Urothelium cell line (cell line): ENCODE measurements around the gene LRP1-AS.

Experiments used
- DNase-seq: peaks from one replicate; pipeline ENCODE4 v3.0.0; 2011; ENCODE audit warnings: low spot score, mixed read lengths
- FAIRE-seq: peaks from 2 replicates; lab custom pipeline; 2011; peaks lifted over from hg19 to GRCh38; lab: Jason Lieb, UNC

LRP1-AS gene

DNA sequence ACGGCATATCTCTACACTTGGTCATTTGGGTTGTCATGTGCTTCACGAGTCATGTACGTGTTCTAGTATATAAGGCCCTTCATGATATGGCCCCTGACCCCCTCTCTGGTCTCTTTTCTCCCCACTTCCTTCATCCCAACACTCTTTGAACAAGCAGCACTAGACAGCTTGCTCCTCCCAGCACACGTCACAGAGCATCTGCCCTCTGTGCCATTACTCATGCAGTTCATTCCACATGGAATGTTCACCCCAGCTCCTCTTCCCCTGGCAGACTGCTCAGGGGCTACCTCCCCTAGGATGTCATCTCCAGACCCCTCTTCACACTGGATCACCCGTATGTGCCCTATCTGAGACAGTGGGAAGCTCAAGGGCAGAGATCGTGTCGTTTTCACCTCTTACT, 14.1 kb upstream of the LRP1-AS start:
- no peak for DNase-seq
- no peak for FAIRE-seq

DNA sequence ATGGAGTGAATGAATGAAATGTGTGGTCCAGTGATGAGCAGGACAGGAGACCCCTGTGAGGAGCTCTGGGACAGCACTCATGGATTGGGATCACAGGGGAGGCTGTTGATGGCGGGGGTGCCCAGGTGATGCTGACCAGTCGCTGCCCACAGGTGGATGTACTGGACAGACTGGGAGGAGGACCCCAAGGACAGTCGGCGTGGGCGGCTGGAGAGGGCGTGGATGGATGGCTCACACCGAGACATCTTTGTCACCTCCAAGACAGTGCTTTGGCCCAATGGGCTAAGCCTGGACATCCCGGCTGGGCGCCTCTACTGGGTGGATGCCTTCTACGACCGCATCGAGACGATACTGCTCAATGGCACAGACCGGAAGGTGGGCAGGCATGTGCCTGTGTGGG, 13.3 kb upstream of the LRP1-AS start:
- DNase-seq (no peak), FAIRE-seq (no peak)

DNA sequence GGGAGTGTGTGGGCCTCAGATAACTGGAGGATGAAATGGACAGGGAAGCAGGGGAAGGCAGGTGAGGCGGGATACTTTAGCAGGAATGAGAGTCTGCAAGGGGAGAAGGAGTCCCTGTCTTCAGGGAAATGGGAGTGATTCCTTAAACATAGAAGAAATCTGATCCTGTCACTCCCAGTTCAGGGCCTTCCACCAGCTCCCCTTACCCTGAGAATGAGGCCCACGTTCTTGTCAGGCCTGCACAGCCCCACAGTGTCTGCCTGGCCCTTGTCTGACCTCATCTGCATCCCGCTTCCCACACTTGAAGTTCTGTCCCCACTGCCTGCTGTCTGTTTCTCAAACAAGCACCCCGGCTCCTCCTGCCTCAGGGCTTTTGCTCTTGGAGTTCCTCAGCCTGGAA, 12.6 kb upstream of the LRP1-AS start:
- no peak for FAIRE-seq
- DNase-seq: no peak

DNA sequence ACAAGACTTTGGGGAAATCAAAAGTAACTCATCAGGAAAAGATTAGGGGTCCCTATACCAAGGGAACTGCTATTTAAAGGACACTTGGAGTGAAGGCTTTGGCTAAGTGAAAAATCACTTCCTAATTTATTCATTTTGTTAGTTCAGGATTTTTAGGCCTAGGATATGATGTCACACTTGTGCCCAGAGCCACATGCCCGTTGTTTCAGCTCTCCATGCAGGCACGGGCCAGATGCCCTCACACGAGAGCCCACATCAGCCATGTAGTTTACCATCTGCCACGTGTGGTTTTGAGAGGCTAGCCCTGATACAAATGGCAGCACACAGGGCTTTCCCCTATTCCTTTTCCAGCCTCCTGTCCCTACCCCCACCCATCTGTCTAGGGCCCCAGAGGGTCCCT, 11.9 kb upstream of the LRP1-AS start:
- FAIRE-seq: no peak
- no peak for DNase-seq

DNA sequence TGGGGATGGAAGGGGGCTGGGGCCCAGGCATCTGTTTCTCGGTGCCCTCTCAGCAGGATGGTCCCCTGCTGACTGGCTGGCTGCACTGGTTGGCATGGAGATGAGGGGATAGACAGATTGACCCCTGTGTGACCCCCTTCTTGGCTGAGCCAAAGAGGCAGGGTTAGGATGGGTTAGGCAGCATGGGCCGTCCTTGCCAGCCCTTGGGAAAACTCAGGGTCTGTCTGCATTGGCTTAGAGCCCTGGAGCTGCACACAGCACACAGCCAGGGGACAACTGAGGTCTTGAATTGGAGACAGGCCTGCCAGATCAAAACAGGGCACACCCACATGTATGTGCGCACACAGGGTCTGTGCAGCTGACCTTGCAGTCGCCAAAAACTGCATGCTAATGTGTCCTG, 11.2 kb upstream of the LRP1-AS start:
- DNase-seq (no peak), FAIRE-seq (no peak)

DNA sequence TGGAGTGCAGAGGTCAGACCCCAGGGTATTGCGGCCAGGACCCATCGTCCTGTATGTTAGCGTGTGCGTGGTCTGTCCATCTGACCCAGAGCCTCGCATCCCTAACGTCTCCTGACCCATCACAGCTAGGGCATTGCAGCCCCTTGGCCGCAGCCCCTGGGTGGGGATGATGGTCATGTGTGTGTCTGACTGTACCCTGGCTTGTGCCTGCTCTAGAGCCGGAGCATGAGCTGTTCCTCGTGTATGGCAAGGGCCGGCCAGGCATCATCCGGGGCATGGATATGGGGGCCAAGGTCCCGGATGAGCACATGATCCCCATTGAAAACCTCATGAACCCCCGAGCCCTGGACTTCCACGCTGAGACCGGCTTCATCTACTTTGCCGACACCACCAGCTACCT, 10.8 kb upstream of the LRP1-AS start:
- DNase-seq: no peak

DNA sequence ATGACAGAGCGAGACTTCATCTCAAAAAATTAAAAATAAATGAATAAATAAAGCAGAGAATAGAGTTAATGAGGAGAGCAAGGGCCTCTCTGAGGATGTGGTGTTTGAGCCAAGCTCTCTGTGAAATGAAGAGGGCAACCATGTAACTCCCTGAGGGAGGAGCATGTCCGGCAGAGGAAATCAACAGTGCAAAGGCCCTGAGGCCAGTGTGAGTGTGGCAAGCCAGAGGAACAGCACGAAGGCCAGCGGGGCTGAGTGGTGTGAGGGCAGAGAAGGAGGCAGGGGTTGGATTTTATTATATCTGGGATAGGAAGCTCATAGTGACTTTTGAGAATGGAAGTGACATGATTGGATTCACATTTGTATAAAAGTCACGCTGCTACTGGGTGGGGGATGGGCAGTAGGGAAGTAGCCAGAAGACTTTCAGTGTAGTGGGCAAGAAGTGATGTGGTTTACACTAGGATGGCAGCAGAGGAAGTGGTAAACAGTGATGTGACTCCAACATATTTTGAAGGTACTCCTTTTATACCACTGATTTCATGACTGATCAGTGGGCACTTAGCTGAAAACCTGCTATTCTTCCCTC, 10.3 kb upstream of the LRP1-AS start:
- no peak for FAIRE-seq
- no peak for DNase-seq

More for the DNA sequence above, 10.8 kb upstream of the LRP1-AS start:
- FAIRE-seq: no peak

DNA sequence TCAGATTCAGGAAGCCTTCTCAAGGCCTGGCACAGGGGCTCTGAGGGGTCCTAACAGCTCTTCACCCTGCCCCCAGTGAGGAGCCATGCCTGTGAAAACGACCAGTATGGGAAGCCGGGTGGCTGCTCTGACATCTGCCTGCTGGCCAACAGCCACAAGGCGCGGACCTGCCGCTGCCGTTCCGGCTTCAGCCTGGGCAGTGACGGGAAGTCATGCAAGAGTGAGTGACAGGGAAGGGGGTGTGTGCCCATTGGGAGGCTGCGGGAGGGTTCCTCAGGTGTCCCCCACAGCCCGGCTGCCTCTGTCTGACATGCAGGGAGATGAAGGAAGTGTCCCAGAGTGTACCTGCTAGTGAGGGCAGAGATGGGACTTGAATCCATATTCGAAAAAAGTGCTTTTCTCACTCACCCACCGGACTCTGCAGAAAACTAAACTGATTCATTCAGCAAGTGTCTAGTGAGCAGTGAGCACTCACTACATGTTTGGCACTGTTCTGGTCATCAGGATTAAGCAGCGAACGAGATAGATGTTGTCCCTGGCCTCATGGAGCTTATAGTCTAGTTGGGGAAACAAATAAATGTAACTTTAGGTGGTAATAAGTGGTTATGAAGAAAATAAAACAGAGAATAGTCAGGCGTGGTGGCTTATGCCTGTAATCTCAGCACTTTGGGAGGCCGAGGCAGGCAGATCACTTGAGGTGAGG, 9.4 kb upstream of the LRP1-AS start:
- FAIRE-seq: no peak
- no peak for DNase-seq

DNA sequence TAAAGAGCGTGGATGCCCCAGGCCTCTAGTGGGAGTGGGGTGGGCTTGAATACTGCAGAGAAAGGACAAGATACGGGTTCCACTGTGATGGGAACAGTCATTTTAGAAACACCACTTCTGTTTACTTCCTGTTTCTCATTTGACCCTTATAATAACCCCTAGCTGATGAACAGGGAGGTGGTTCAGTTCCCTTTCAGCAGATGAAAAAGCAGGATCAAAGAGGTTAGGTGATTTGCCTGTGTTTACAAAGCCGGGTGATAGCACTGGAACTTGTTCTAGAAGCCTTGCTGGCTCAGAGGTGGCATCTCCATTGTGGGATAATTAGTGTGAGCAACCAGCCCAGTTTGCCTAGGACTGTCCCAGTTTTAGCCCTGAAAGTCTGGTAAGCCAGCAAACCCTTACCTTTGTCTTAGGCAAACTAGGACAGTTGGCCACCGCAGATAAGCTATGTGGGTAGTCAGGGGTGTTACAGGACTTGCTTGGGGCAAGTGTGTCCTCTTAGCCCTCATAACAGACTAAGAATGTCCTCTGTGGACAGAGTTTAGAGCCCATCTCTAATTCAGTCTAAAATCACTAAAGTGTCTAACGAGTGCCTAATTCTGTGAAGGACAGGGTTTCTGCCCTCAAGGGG, 7.5 kb upstream of the LRP1-AS start:
- FAIRE-seq: no peak
- DNase-seq: no peak

DNA sequence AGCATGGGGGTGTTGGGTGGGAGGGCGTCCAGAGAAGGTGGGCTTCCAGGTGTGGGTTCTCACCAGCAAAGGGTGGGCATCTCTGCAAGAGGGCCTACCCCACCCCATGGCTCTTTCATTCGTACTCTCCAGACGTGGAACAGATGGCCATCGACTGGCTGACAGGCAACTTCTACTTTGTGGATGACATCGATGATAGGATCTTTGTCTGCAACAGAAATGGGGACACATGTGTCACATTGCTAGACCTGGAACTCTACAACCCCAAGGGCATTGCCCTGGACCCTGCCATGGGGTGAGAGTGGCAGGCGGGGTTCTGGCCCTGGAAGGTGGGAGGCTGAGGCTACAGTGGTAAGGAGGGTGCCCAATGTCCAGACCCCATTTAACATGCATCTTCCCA, 6.7 kb upstream of the LRP1-AS start:
- no peak for FAIRE-seq
- DNase-seq: no peak

DNA sequence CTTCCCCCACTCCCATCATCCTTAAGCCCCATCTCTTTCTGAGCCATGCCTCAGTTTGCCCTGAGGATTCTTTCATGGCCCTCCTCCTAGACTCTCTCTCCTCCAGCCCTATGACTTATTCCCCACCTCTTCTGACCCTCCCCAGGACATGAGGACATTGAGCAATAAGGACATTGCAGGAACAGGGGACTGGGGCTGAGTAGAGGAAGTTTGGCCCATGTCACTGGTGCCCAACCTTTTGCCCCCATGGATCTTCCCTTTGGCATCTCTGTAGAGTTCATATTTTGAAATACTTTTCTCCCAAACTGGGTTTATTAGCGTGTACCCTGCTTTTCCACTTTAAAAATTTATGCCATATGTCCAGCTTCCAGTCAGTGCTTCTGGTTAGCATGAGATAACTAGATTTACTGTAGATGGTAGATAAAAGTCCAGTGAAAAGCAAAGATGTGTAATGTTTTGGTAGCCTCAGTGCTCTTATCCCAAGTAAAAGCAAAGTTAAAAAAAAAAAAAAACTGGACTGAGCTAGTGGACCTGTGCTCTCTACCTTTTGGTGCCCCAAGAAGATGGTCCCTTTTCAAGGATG, 6.1 kb upstream of the LRP1-AS start:
- DNase-seq: no peak
- FAIRE-seq: no peak

DNA sequence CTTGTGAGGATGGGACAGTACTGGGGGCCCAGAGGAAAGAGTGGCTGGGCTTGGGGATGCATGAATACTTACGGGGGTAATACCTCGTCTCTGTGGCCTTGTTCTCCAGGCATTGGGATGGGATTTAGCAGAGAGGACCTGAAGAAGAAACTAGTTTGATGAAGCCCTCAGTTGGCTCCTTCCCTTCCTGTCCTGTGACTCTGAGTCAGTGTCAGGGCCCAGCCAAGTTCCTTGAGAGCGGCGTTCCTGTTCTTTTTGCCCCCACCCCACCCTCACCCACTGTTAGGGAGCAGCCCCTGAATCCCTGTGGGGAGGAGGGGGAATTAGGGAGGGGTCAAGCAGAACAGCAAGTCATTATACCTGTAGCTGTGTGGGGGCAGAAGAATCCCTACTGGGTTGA, 5.2 kb upstream of the LRP1-AS start:
- no peak for DNase-seq

DNA sequence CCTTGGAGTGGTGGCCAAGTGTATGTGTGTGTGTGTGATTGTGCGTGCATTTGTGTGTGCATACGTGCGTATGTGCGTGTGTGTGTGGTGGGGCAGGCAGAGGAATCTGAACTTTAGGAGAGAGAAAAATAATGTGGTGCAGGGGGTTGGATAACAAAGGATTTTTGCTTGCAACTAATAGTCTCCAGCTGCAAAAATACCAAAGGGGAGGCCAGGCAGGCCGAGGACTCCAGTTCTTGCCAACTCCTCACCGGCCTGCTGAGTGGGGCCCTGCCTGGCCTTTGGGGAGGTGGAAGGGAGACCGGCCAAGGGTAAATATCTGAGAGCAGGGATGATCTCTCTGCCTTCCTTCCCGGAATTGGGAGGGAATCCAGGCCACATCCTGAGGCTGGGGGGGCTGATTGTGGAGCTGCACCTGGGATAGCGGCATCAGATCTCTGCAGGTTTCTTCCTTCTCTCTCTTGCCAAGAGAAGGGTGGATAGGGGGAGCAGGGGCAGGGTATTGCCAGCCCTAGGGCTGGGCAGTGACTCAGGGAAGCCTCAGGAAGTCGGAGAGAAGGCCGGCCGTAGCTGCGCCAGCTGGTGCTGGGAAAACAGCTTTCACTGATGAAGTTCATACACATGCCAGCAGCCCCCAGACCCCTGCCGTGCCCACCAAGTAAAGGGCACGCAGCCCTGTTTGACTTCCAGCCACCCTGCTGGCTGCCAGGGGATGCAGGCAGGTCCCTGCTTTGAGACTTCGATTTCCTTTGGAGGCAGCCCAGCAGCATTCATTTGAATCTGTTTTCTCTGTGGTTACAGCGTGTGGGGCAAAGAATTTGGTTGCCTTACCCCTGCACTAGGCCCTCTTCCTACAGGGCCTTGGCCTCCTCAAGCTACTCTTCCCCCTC, 4.6 kb upstream of the LRP1-AS start:
- no peak for DNase-seq
- no peak for FAIRE-seq

More for the DNA sequence above, 5.2 kb upstream of the LRP1-AS start:
- no peak for FAIRE-seq

DNA sequence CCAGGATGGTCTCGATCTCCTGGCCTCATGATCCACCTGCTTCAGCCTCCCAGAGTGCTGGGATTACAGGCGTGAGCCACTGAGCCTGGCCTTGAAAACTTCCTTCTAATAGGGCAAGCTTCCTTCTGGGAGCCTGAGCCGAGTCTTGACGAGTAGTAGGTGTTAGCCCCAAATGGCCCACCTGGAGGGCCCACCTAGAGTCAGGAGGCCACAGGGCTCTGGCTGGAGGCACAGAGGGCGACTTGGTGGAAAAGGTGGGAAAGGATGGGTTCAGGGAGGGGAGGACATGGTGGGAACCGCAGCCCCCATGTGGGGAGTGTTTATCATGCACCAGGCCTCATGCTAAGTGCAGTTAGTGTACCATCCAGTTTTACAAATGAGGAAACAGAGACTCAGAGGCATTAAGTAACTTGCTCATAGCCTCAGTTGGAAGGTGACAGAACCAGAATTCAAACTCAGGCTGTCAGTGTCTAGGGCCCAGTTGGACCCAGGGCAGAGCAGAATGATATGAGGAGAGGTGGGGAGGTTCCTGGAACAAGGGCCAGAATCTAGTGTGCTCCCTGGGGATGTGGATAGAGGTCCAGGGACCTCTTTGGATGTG, 3.1 kb upstream of the LRP1-AS start:
- no peak for FAIRE-seq
- no peak for DNase-seq

DNA sequence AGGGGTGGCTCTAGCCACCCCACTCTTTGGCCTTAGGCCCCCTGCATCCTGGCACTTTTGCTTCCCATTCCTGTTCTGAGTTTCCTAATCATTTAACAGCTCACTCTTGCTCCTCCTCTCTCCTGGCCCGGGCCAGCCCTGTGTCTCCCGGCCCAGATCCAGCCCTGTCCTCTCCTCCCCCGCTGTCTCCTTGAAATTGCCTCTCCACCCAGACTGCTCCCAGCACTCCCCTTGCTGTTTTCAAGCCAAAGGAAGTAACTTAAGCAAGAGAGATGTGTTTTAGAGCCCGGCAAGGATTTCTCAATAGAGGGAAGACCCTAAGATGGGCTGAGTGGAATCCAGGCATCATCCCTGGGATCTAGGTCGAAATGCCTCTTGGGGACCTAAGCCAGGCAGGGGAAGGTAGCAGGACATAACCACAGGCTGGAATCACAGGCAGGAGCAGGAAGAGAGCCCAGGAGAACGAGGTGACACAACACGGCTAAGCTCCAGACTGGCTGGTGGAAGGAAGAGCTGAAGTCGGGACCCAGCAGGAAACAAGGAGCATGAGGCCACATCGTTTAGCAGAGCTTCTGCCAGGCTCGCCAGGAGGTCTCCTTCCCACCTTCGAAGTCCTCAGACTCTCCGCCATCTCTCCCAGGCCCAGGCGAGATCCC, 2.0 kb upstream of the LRP1-AS start:
- DNase-seq (no peak), FAIRE-seq (no peak)

DNA sequence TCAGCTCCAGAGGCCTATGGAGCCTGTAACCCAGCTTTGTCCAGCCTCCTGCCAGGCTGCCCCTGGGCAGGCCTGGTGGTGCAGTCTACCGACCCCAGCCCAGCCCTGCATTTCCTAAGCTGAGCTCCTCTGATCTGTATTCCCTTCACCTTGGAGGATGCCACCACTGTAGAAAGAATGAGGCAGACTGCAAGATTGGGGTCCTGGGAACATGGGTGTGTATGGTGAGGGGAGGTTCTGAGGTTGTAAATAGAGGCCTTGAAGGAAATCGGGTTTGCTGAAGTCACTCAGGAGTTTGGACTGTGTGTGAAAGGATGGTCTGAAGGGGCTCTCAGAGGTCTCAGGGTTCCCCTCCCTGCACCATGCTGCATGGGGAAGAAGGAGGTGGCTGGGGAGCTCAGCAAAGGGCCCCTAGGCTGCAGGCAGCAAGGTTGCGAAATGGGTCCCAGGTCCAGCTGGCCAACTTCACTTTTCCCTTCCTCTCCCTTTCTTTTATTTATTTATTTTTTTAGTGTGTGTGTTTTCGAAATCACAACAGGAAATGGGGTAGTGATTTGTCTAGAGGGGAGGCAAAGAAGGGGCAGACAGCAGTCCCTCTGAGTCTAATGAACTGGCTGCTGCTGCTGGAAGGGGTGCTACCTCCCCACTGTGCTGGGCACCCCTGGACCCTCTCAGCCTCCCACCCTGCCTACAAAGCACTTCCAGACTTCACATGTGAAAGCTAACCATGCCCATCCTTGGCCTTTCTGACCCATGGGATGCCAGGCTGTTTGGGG, 1.2 kb upstream of the LRP1-AS start:
- FAIRE-seq (no peak), DNase-seq (no peak)

DNA sequence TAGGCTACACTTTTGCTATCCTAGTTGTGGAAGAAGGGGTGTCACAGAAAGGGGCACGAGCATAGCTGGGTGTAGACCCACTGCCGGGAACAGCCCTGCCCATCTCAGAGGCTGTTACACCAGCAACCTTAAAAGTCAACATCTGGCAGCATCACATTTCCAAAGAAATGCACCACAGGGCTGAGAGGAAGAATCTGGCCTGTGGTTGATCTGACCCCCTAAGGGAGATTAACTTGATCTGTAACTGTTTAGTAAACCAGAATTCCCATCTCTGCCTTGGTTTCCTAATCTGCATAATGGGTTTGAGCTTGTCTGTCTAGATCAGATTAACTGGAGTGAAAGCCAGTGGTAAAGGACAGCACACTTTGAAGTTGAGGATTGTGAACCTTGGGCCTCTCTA, 1.3 kb downstream of the LRP1-AS start:
- DNase-seq (no peak), FAIRE-seq (no peak)

DNA sequence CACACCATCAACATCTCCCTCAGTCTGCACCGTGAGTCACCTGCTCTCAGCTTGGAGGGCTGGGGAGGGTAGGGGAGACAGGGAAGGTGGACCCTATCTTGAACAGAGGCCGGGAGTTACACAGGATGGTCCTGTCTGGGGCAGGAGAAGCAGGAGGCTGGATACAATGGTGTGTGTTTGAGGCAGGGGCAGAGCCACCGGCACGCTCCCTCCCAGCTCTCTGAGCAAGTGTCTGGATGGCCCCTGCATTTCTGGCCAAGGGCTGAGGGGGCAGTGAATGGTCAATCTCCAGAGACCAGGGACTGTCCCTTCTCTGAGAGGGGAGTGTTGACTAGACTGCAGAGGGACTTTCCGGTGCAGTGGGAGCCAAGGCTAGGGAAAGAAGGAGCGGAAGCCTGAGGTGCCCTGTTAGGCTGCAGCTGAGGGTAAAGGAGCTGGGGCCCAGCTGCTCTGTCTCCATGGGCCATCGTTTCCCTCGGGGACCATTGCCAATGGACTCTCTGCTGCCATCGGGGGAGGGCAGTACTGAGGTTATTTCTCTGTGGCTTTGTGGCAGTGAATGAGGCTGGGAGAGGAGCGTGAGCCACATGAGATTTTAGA, 1.9 kb downstream of the LRP1-AS start:
- no peak for DNase-seq
- FAIRE-seq: no peak

DNA sequence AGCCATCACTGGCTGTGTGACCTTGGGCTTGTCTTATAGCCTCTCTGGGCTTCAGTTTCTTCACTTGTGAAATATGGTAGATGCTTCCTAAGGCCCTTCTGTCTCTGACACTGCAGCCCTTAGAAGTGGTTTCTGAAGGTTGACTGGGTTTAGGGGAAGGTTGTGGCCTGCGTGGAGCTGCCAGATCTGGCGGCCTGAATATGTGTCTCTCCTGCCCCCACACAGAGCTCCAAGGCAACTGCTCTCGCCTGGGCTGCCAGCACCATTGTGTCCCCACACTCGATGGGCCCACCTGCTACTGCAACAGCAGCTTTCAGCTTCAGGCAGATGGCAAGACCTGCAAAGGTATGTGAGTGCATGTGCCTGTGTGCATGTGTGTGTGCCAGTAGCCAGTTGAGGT, 4.0 kb downstream of the LRP1-AS start:
- no peak for FAIRE-seq
- no peak for DNase-seq
